HG03457 (cell line): ENCODE results near the gene PIGH.

Experiments used
- ATAC-seq: cut with Tn5 transposase; IDR thresholded peaks from one replicate; pipeline ENCODE4 v1.9.1; 2021; ENCODE audit warnings: moderate number of reproducible peaks; ENCODE audit not compliant: unreplicated experiment

PIGH gene

GRCh38 chr14:67576216-67576955, 23.7 kb downstream of the PIGH start:
- no peak for ATAC-seq

GRCh38 chr14:67575684-67576083, 24.4 kb downstream of the PIGH start:
- ATAC-seq: no peak

- no peak for ATAC-seq
These were observed 25.3 kb downstream of the PIGH start for GRCh38 chr14:67574806-67575205.

- ATAC-seq: no peak
These were observed 25.9 kb downstream of the PIGH start for GRCh38 chr14:67574156-67574555.

GRCh38 chr14:67573228-67574010, 26.6 kb downstream of the PIGH start:
- no peak for ATAC-seq

- no peak for ATAC-seq
These were observed 27.5 kb downstream of the PIGH start for GRCh38 chr14:67572608-67573007.

GRCh38 chr14:67571991-67572323, 28.1 kb downstream of the PIGH start:
- ATAC-seq: no peak

- ATAC-seq: no peak
These were observed 28.6 kb downstream of the PIGH start for GRCh38 chr14:67571275-67571990.

- no peak for ATAC-seq
These were observed 29.6 kb downstream of the PIGH start for GRCh38 chr14:67570453-67570852.

- no peak for ATAC-seq
These were observed 30.3 kb downstream of the PIGH start for GRCh38 chr14:67569651-67570290.

- no peak for ATAC-seq
These were observed 30.9 kb downstream of the PIGH start for GRCh38 chr14:67569011-67569650.

- ATAC-seq: no peak
These were observed 32.4 kb downstream of the PIGH start for GRCh38 chr14:67567654-67568053.

- no peak for ATAC-seq
These were observed 33.2 kb downstream of the PIGH start for GRCh38 chr14:67566908-67567307.

GRCh38 chr14:67564236-67564635, 35.8 kb downstream of the PIGH start:
- no peak for ATAC-seq

GRCh38 chr14:67562776-67563150, 37.3 kb downstream of the PIGH start:
- ATAC-seq: no peak

- ATAC-seq: no peak
These were observed 37.9 kb downstream of the PIGH start for GRCh38 chr14:67562025-67562775.

- ATAC-seq: no peak
These were observed 40.4 kb downstream of the PIGH start for GRCh38 chr14:67559639-67560038.

- no peak for ATAC-seq
These were observed 42.4 kb downstream of the PIGH start for GRCh38 chr14:67557656-67558055.

GRCh38 chr14:67557118-67557517, 43.0 kb downstream of the PIGH start:
- ATAC-seq: no peak

GRCh38 chr14:67556671-67557070, 43.4 kb downstream of the PIGH start:
- no peak for ATAC-seq
